RPMI7951 (cell line): ENCODE measurements around the gene SUGT1. TPM values are rescaled to one million over a fixed set of nuclear protein-coding genes. Genes with fewer than 3 reads are reported as not detected.
"Not testable (repeated sequence)": the region's sequence is repeated elsewhere in the genome, so short reads cannot be mapped to it uniquely, and the experiment has no call there.

Source experiments
- DNase-seq: peaks from one replicate; pipeline ENCODE4 v3.0.0-alpha.2; 2012; ENCODE audit warnings: low read depth
- total RNA-seq: library from RNA; depleted of rRNA; stranded (reverse); fragments of >200 nt; shearing (Covaris generic); gene quantifications from 2 replicates; pipeline ENCODE4 v1.2.3, GENCODE V29; 2014

SUGT1 gene
- total RNA-seq, 1 experiment from 2014 or later, result 36.2 TPM

DNA sequence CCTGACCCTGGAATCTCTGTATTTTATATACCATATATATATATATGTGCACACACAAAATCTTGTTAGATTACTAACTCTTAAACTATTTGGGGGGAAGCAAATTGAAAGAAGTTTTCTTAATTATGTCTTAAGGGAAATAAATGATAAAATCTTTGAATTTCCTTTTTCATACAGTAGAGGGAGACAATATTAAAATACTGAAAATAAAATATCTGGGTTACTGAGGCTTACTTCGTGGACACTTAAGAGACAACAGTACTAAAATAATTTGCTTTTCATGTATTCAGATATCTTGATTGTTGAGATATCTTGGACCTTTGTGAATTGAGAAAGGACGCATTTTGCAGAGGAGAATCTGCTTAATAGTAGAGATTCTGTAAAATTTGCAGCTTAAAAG lies 17.0 kb downstream of the SUGT1 start:
- no peak for DNase-seq

DNA sequence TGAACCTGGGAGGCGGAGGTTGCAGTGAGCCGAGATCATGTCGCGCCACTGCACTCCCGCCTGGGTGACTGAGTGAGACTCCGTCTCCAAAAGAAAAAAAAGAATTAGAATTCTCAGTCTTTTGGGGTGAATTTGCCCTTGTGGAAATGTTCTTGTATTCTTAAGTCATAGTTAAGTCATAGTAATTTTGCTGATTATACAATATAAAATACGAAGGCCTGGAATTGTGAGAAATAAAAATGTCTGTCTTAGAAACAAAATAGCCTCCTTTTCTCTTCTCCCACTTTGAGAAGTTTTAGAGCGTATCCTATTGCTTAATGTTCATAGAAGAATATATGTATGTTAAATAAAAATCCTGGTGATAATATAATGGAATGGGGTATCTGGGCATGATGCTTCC lies 18.1 kb downstream of the SUGT1 start:
- no peak for DNase-seq

DNA sequence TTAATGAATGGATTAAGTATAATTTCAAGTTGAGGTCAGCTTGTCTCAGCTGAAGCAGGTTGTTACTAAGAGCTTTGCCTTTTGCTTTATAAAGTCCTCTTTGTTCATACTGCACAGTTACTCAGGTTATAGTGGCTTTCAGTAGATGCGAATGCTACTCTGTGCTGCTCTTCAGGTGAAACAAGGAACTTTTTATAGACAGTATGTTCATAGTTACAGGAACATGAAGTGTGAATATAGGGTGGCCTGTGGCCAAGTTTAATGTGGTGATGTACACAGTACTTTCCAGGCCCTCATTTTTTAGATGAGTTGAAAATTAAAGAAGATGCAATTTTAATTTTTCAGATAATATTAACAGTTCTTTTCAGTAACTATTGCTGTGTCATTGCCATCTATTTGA lies 20.8 kb downstream of the SUGT1 start:
- no peak for DNase-seq

DNA sequence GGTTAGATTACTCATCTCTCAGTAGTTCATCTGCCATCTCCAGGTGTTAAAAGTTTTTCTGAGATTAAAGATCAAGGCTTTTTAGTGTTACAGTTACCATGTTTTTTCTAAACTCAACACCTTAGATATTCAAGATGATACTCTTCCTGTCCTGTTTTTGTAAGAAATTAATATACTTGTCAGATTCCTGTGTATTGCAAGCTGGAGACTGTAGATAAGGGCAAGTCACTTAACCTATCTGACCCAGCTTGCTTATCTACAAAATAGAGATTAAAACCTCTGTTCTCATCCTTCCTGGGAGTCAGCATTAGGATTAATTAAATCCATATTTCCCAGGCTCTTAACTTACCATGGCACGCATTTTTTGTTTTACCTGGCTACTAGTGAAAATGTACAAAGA lies 25.2 kb downstream of the SUGT1 start:
- no peak for DNase-seq

DNA sequence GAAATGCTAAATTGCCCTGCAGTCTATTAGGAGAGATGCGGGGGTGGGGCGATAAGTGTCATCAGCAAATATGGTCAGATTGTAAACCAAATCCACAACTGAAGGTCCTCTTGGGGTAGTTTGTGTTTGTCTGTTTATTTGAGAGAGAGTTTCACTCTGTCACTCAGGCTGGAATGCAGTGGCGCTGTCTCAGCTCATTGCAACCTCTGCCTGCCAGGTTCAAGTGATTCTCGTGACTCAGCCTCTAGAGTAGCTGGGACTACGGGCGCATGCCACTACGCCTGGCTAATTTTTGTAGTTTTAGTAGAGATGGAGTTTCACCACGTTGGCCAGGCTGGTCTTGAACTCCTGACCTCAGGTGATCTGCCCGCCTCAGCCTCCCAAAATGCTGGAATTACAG lies 33.2 kb downstream of the SUGT1 start:
- DNase-seq, result peak; percentile 1

DNA sequence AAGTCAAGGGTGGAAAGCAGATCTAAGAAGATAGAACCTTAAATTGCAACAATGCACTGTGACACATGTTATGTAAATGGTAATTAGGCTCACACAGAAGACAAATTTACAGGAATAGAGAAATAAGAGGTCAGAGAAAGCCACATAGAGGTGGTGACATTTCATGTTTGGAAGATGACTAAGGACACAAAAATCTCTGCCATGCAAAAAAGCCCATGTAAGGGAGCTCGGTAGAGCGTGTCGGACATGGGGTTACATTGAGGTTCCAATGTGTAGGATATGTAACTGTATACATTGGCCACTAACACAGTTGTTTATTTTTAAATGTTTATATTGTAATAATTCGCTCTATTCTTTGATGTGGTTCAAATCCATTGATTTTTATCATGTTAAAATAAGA lies 33.7 kb downstream of the SUGT1 start:
- DNase-seq, result peak; percentile 46

DNA sequence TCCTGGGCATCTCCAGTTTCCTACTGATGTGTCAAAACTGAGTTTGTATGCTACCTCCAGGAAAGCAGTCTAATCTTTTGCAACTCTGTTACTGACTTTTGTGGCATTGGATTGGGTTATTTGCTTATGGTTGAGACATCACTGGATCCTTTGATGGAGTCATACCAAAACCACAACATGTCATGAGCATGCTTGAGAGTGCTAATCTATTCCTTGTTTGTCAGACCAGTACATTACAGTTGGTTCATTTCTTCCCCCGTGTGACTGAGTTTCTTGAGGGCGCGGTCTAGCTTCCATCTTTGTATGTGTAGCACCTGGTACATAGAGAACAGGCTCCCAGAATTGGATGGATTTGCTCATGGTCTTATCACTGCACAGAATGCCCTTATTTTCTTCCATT lies 43.2 kb downstream of the SUGT1 start:
- peak; percentile 2 for DNase-seq

DNA sequence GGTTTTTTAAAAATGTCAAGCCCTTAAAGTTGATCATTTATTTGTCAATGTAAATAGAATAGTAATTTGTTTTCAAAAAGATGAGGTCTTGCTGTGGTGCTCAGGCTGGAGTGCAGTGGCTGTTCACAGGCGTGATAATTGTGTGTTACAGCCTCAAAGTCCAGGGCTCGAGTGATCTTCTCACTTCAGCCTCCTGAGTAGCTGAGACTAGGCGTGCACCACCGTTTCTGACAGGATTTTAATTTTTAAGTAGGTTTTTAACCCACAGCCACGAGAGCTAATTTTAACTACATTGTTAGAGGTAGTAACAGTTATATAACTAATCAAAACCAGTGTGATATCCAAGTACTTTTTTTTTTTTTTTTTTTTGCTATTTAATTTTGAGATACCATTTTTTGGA lies 43.9 kb downstream of the SUGT1 start:
- no peak for DNase-seq

DNA sequence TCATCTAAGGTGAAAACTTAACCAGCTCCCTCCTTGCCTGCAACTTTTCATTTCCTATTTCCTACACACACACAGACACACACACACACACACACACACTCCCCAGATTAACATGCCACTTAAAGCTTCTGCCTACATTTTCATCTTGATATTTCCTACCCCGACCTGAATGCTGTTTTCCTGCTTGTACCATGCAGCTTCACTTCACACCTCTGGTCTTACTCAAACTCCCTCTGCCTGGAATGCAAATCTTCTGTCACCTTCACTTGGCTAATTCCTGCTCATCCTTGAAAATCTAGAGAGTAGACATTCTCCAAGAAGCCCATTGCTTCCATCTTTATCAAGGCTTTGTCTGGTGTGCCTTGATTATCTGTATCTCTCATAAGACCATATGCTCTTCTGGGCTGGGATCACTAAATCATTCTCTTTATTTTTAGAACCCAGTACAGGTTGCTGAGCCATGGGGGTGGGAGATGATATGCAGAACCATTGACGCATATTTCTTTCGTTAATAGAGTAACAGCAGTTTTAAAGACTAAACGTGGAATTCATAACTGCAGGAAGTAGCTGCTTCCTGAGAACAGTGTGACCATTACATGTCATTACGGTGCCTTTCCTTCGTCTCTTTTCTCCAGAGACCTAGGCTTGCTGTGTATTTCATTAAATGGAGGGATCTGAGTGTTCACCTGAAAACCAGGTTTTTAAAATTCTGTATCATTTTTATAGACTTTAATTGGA lies 49.3 kb downstream of the SUGT1 start:
- no peak for DNase-seq

DNA sequence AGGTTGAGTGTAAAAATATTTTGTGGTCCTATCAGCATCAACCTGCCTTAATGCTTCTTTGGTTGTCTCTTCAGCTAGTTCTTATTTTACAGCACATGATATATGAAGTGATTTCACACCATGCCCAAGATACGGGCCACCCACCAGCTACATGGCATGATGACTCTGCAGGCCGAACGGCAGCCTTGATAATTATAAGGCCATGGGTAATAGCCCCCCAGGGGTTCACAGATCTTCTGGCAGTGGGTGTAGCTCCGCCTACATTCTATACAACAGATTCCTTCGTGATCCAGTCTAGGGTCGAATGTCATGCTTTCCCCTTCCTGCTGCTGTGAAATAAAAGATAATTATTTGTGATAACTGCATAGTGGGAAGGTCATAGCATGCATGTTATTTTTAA lies 50.8 kb downstream of the SUGT1 start:
- DNase-seq, result no peak

DNA sequence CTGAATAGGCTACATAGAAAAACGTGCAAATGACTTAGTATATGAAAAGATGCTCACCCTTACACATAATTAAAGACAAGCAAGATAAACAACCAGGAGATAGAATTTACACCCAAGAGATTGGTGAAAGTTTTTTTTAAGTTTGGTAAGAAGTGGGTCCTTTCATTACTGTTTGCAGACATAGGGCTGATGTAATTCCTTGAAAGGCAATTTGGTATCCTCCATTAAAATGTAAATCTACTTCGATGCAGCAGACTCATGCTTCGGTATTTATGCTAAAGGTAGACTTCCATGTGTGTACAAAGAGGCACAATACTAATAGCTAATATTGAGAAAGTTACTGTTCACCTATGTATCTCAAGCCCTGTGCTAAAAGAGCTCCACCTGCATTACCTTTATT lies 53.4 kb downstream of the SUGT1 start:
- DNase-seq, result no peak

DNA sequence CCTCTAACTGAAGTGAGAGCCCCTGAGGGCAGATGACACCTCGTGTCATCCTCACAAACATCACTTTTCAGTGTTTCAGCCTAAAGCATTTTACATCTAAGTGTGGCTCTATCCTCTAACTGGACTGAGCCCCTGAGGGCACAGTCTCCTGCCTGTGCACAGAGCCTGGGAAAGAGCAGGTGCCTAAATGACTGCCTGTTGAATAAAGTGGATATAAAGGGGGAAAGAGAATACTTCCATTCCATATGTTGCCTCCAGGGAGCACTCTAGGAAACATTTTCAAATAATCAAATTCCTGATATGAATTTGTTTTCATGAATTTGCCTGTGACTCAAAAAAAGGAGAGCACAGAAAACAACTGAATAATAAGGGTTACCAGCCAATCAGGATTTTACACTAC lies 54.7 kb downstream of the SUGT1 start:
- DNase-seq, result no peak

DNA sequence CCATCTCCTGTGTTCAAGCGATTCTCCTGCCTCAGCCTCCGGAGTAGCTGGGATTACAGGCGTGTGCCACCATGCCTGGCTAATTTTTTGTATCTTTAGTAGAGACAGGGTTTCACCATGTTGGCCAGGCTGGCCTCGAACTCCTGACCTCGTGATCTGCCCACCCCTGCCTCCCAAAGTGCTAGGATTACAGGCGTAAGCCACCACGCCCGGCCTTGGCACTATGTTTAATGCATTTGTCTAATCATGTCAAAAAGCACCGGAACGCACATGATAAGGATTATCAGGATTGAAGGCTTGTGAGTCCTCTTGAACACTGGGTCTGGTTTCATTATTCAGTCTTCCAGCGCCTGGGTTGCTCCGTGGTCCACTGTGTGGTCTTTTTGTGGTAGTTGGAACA lies 55.6 kb downstream of the SUGT1 start:
- not testable (repeated sequence) for DNase-seq

DNA sequence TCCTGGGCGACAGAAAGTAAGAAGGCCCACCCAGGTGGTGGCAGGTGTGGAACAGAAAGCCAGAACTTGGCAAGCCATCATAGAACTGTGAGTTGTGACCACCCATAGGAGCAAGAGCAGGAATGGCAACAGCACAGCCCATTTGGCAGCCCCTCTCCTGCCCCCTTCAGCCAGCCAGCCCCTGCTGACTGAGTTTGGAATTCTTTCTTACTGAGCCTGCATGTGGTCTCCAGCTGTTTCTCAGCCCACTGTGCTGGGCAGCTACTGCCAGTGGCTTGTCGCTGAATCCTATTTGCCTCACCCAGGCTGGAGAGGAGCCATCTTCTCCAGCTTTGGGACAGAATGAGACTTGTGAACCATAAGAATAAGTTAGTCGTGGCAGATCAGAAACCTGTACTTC lies 58.6 kb downstream of the SUGT1 start:
- no peak for DNase-seq

DNA sequence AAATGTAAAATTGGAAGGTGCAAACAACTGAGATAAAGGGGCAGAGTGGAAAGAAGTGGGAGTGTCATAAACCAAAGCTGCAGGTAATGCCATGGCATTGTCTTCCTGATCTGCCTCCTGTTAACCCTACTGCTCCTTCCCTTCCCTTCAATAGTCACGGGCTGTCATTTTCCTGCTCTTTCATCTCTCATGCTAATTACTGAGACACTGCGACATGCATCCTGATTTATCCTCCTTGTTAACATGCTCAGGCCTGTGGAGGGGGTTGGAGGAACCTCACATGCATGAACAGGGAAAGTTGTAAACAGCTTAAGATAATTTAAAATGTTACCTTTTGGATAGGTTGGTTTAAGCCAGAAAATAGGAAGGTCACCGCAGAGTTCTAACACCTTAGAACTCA lies 59.7 kb downstream of the SUGT1 start:
- DNase-seq, result no peak

DNA sequence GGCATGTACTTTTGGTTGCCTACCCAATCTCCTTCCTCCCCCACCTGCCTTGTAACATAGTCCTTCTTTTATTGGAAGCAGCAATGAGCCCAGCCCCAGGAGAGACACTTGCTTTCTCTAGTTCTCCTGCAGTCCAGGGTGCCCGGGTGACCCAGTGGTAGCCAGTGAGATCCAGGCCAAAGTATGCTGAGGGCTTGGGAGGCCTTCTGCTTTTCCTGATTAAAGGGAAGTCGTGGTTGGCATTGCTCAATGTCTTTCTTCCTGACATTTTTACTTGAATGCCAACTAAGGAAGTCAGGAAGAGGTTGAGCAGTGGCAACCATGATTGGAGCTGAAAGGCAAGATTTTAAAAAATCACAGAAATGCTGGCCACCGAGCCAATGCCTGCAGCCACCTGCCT lies 61.3 kb downstream of the SUGT1 start:
- no peak for DNase-seq

DNA sequence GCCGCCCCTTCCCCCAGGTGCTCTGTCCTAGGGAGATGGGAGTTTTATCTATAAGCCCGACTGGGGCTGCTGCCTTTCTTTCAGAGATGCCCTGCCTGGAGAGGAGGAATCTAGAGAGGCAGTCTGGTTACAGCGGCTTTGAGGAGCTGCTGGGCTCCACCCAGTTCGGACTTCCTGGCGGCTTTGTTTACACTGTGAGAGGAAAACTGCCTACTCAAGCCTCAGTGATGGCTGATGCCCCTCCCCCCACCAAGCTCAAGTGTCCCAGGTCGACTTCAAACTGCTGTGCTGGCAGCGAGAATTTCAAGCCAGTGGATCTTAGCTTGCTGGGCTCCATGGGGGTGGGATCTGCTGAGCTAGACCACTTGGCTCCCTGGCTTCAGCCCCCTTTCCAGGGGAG lies 68.3 kb downstream of the SUGT1 start:
- DNase-seq, result not testable (repeated sequence)

DNA sequence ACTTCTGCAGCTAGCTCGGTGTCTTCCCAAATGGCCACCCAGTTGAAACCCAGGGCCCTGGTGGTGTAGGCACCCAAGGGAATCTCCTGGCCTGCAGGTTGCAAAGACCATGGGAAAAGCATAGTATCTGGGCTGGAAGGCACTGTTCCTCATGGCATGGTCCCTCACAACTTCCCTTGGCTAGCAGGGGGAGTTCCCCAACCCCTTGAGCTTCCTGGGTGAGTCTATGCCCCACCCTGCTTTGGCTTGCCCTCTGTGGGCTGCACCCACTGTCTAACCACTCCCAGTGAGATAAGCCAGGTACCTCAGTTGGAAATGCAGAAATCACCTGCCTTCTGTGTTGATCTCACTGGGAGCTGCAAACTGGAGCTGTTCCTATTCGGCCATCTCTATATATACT lies 68.7 kb downstream of the SUGT1 start:
- not testable (repeated sequence) for DNase-seq

DNA sequence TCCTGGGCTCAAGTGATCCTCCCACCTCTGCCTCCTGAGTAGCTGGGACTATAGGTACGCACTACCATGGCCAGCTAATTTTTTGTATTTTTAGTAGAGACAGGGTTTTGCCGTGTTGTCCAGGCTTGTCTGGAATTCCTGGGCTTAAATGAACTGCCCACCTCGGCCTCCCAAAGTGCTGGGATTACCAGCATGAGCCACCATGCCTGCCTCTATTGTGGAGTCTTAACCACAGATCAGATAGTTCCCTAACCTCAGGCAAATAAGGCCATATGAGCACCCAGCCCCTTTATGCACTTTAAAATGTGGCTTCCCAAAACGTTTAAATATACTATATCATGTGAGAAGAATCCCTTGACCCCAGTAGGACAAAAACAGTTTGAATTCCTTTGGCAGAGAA lies 70.5 kb downstream of the SUGT1 start:
- no peak for DNase-seq

DNA sequence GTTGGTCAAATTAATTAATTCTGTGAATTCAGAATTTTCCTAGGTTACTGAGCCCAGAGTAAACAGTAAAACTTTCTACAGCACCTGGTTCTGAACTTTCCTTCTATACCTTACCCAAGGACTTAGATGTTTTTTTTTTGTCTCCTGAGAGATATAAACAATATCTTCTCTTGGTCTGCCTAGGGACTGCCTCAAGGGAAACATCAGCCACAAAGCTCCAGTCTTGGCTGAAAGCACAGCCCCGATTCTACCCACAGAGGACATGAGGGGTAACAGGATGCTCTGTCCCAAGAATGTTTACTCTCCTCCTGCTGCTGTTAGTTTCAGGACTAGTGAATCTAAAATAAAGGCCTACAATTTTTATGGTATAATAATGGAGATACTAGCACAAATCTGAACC lies 72.7 kb downstream of the SUGT1 start:
- no peak for DNase-seq

DNA sequence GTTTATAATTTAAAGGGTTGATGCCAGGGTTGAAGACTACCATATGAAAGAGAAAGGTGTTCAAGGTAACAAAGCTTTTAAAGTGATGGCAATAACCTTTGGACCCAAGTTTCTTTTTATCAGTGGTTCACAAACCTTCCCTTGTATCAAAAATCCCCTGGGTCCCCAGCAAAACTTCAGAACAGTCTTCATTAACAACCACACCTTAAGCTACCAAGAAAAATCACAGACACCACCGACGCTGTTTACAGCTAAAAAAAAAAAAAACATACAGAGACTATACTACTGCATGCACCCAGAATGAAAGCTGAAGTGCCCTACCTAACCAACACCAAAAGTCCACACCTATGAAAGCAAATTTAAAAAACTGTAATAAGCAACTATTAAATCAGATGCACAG lies 73.6 kb downstream of the SUGT1 start:
- no peak for DNase-seq

DNA sequence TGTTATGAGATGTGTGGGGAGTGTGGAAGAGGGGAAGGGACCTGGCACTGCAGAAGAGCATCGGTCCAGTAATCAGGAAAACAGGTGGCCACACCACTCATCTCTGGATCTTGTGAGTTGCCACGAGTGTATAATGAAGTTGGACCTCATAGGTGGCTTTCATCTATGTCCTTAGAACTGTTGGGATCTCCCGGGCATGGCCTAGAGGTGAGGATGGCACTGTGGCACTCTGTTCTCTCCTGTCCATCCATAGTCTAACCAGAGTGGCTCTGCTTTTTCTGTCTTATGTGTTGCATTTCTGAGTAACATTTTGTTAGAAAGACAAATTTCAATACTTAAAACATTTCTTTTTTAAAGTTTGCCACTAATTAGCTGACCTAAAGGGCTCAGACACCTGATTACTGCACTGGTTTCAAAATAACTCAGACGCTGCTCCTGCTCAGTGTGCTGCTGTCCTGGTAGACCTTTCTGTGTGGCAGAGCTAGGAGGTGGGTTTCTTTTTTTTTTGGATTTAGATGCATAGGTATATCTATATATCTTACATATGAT lies 81.5 kb downstream of the SUGT1 start:
- no peak for DNase-seq

DNA sequence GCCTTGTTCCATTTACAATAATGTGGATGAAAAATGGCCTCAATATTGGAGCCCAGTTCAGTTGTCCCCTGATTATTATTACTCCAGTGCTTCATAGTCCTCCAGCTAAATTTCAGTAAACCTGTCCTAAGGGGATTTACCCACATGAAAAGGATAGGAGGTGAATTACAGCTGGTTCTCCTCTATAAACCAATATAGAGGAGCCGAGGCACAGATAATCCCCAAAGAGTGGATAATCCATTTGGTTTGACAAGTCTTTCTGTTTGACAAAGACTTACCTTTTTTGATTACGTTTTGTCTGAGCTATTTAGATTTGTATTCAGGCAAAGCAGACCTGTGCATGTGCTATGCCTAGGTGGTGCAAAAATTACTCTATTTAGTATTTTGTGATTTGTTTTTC lies 84.3 kb downstream of the SUGT1 start:
- DNase-seq, result no peak

DNA sequence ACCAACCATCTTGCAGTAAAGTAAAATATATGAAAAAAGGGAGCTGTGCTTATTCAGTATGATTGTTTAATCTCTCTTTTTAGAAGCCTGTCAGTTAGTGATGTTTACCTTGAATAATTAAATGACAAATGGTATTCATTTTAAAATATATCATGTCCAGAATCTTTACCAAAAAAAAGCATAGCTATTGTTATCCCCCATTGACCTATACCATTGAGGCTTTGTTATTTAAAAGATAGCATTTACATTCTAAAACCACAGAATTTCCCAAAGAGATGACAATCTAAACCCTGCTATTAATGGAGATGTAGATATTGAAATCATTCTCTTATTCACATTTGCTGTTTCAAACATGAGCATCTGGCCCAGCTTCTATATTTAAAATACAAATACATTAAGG lies 84.8 kb downstream of the SUGT1 start:
- DNase-seq, result no peak
